K562 treated with DMSO at 1 percent for 12 hours (cell line): ENCODE results near the gene EIPR1. TPM values are rescaled to one million over a fixed set of nuclear protein-coding genes. Genes with fewer than 3 reads are reported as not detected.

Source experiments
- total RNA-seq: library from RNA; unstranded; fragments of 300-600 nt; gene quantifications from 2 replicates; pipeline ENCODE4 v1.2.3, GENCODE V29; 2022; ENCODE audit not compliant: insufficient read depth

Gene EIPR1
- 20.4 and 23.9 TPM in 2 replicates for total RNA-seq

DNA sequence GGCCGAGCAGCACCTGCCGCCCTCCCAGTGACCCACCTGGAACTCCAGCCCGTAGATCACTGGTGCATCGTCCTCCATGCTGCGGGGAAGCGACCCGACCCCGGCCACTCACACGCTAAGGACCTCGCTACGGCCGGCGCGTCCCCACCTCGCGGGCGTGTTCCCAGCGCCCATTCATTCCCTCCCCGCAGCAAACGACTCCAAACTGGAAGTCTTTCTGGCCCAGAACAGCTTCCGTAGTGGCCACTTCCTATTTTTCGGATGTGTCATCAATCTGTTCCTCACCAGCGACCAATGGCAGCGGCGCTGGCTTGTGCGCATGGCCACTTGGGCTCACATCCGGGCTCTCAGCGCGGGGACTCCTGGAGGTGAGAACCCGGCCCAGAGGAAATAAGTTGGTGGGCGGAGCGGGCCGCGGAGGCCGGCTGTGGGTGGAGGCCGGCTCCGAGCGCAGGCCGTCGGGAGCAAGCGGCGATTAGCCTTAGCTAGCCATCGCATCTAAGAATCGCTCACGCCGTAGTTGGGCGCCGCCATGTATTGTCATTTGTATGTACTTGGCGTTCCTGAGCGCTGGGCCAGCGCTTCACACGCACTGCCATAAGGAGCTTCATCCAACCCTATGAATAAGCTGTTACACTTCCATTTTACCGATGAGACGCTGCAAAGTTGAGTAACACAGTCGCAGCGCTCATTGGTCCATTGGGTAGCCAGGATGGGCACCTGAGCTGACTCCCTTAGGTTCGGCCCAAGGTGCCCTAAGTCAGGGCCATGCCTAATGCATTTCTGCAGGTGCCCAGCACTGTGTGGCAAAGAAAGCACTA, at the start of gene EIPR1:
Gene EIPR1, minus strand, starts transcription at position 207 of the 821 bp plus-strand sequence. Its CDS starts 129 bp downstream, at position 78.

DNA sequence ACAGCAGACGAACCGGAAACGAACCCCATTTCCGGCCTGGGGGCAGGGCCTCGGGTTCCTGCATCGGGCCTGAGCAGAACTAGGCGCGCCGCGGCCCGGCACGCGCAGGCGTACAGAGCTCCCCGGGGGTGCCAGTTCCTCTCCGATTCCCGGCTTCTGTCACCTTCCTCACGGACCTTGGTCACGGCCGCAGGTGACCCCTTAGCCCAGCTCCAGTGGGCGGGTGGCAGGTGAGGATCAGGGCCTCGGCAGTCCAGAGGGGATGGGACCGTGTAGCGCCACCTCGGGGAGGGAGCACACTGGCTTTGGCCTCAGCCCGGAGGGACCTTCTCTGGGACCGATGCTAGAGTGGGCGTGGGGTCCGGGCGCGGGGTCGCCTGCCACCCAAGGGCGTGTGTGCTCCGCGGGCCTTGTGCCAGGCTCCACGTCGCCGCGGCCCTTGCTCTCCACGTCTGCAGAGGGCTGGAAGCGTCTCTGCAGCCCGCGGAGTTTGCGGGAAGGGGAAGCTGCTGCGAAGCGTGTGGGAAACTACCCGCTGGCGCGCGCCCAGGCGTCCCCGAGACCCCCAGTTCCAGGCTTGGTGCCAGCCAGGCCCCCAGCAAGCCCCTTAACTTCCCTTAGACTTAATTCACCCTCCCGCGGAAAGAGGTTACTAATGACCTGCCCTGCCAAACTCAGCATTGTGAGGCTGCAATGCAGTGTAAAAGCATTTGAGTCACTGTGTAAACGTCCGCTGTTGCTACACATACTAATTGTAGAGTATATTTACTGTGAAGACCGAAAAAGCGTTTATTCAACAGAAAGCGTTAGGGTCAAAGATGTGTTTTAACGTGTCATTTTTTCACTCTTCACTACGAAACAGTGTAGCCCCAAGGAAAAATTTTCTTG, 2.3 kb upstream of the EIPR1 start, which contains the start of gene TRAPPC12:
Gene TRAPPC12, plus strand, starts transcription at position 48 of the 888 bp plus-strand sequence. CDS start 7,930 bp downstream, outside the sequence.

Other genes with a start within 250 kb of the EIPR1 start
- 62.2 and 71.1 TPM in 2 replicates for gene TRAPPC12, start 1.9 kb upstream of the EIPR1 start, total RNA-seq
- gene ADI1, start 141.7 kb upstream of the EIPR1 start, total RNA-seq: 57.3 and 63.1 TPM in 2 replicates
- 9.3 and 18.2 TPM in 2 replicates for gene RNASEH1, start 180.5 kb upstream of the EIPR1 start, total RNA-seq
- 2,715 and 3,490 TPM in 2 replicates for gene RPS7, start 197.4 kb upstream of the EIPR1 start, total RNA-seq
- 7.1 and 7.6 TPM in 2 replicates for gene COLEC11, start 217.3 kb upstream of the EIPR1 start, total RNA-seq